Esophagus (tissue), 2 donors: ENCODE results near the gene GLP2R. TPM values are rescaled to one million over a fixed set of nuclear protein-coding genes. Genes with fewer than 3 reads are reported as not detected.

ENCODE experiments used
- H3K27ac ChIP-seq, 2 donors: one replicate each; pipeline ENCODE4 v1.5.1; 2013; ENCODE audit warnings: low read depth in 2 of 2, mild to moderate bottlenecking in 2 of 2, inconsistent platforms in 1 of 2, low read length in 1 of 2, moderate library complexity in 1 of 2
- H3K27me3 ChIP-seq, 2 donors: one replicate each; pipeline ENCODE4 v1.6.1; 2013; ENCODE audit warnings: low read length in 2 of 2, control low read depth in 1 of 2, mild to moderate bottlenecking in 1 of 2; ENCODE audit not compliant: insufficient read depth in 2 of 2, control insufficient read depth in 1 of 2
- H3K36me3 ChIP-seq, 2 donors: one replicate each; pipeline ENCODE4 v1.6.1; 2013; ENCODE audit warnings: low read length in 1 of 2; ENCODE audit not compliant: control insufficient read depth in 2 of 2, insufficient read depth in 2 of 2
- H3K4me1 ChIP-seq, 2 donors: one replicate each; pipeline ENCODE4 v1.6.1; 2013; ENCODE audit warnings: low read length in 1 of 2; ENCODE audit not compliant: control insufficient read depth in 2 of 2, insufficient read depth in 2 of 2
- H3K4me3 ChIP-seq, 2 donors: one replicate each; pipeline ENCODE4 v1.5.1; 2013; ENCODE audit warnings: low read length in 2 of 2, mild to moderate bottlenecking in 2 of 2, low read depth in 1 of 2, moderate library complexity in 1 of 2
- H3K9me3 ChIP-seq, 2 donors: one replicate each; pipeline ENCODE4 v1.6.1; 2013; ENCODE audit warnings: mild to moderate bottlenecking in 2 of 2, low read depth in 1 of 2, low read length in 1 of 2, moderate library complexity in 1 of 2; ENCODE audit not compliant: control insufficient read depth in 2 of 2, insufficient read depth in 1 of 2
- WGBS, 2 donors: extraction: QIAGEN DNeasy Blood & Tissue Kit; methylation state at CpG; one replicate each; pipeline ENCODE4 v1.1.7; 2013; 5-methylcytosine and 5-hydroxymethylcytosine counted together
- polyA plus RNA-seq, 2 donors: library from polyadenylated mRNA; stranded (reverse); fragments of 200-250 nt; gene quantifications; one replicate each; pipeline ENCODE4 v1.2.3, GENCODE V29; 2013
- donor health status: healthy with polysubstance abuse.
- donor health status: Bipolar disorder and iron deficiency.

GLP2R gene
- polyA plus RNA-seq, 2 donors: 0.15 to 0.18 TPM

- no peaks in the 10 kb centered on the region for H3K27me3 ChIP-seq
- no peak overlapping the region for H3K27ac ChIP-seq
- H3K4me3 ChIP-seq: no peak overlapping the region
- 80 to 82% methylated on average over 5 of the region's 5 CpGs for WGBS, 2 donors
- no peaks in the 10 kb centered on the region for H3K4me1 ChIP-seq
- no peaks in the 10 kb centered on the region for H3K36me3 ChIP-seq
- H3K9me3 ChIP-seq: no peaks in the 10 kb centered on the region
Measured at GRCh38 chr17:9811086-9811485, 14.6 kb upstream of the GLP2R start.

DNA sequence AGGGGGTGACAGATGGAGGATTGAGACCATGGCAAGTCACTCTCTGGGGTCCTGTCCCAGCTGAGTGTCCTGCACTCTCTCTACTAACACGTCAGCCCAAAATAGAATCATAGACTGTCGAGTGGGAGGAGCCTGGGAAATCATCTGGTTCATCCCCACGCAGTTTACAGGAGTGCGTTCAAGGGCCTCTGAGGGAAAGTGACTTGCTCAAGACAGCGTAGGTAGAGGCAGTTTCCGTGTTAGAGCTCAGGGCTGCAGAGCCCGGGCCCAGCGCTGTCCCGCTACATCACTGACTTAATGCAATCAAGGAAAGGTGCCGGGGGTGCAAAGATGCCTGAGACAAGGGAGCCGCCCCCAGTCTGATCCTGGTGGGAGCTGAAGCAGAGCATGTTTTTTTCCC, 14.2 kb upstream of the GLP2R start:
- H3K4me1 ChIP-seq: no peaks in the 10 kb centered on the region
- no peak overlapping the region for H3K27ac ChIP-seq
- H3K36me3 ChIP-seq: no peaks in the 10 kb centered on the region
- 61 to 70% methylated on average over 11 of the region's 11 CpGs for WGBS, 2 donors
- H3K27me3 ChIP-seq: no peaks in the 10 kb centered on the region
- no peaks in the 10 kb centered on the region for H3K9me3 ChIP-seq
- no peak overlapping the region for H3K4me3 ChIP-seq

DNA sequence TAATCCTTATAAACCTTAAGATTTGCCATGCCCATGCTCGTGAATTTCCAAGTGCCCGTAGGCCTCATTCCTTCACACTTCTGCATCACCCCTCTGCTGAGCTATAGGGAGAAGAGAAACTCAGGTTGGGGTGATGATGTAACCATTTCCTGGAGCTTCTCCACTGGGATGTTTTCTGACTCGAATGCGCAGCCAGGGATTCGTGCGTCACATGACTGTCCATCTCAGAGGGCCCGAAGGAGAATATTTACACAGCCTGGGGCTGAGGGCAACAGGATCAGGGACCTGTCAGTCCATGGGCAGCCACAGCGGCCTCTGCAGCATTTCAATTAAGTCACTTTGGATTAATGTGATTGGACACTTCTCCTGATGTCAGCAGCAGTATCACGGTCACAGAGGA, 12.6 kb upstream of the GLP2R start:
- Histone ChIP-seq H3K9me3 (no peaks in the 10 kb centered on the region), H3K27me3 (no peaks in the 10 kb centered on the region), H3K4me3 (no peak overlapping the region), H3K36me3 (no peaks in the 10 kb centered on the region), H3K4me1 (no peaks in the 10 kb centered on the region), H3K27ac (no peak overlapping the region)
- 62 to 70% methylated on average over 9 of the region's 9 CpGs for WGBS, 2 donors

- 66 to 76% methylated on average over 14 of the region's 14 CpGs for WGBS, 2 donors
- H3K27ac ChIP-seq: no peak overlapping the region
Measured at GRCh38 chr17:9814337-9814945, 11.3 kb upstream of the GLP2R start.

GRCh38 chr17:9816472-9816871, 9.3 kb upstream of the GLP2R start:
- Histone ChIP-seq H3K4me3 (no peak overlapping the region), H3K27me3 (no peaks in the 10 kb centered on the region), H3K36me3 (no peaks in the 10 kb centered on the region), H3K27ac (no peak overlapping the region), H3K4me1 (no peaks in the 10 kb centered on the region), H3K9me3 (no peaks in the 10 kb centered on the region)
- WGBS, 2 donors: 81 to 85% methylated on average over 10 of the region's 10 CpGs

More at GRCh38 chr17:9814337-9814945, 11.3 kb upstream of the GLP2R start:
- Histone ChIP-seq H3K36me3 (no peaks in the 10 kb centered on the region), H3K4me3 (no peak overlapping the region), H3K27me3 (no peaks in the 10 kb centered on the region), H3K4me1 (no peaks in the 10 kb centered on the region), H3K9me3 (no peaks in the 10 kb centered on the region)

DNA sequence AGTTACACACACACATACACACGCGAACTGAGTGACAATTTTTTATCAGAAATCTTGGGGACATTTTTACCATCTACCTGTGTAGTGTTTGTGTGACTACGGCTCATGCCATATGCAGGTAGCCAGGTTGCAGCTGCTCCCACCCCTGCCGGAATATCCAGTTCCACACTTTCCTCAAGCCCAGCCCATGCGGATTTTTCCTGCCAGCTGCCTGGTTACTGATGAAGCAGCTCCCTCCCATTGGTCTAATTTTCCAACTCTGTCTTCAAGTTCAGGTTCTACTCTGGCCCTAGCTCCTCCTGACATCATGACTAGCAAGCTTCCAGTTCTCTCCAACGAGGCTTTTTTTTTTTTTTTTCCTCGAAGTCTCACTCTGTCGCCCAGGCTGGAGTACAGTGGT, 8.6 kb upstream of the GLP2R start:
- Histone ChIP-seq H3K27ac (no peak overlapping the region), H3K4me3 (no peak overlapping the region), H3K4me1 (no peaks in the 10 kb centered on the region), H3K9me3 (no peaks in the 10 kb centered on the region), H3K27me3 (no peaks in the 10 kb centered on the region), H3K36me3 (no peaks in the 10 kb centered on the region)
- WGBS, 2 donors: 40 to 44% methylated on average over 8 of the region's 8 CpGs

DNA sequence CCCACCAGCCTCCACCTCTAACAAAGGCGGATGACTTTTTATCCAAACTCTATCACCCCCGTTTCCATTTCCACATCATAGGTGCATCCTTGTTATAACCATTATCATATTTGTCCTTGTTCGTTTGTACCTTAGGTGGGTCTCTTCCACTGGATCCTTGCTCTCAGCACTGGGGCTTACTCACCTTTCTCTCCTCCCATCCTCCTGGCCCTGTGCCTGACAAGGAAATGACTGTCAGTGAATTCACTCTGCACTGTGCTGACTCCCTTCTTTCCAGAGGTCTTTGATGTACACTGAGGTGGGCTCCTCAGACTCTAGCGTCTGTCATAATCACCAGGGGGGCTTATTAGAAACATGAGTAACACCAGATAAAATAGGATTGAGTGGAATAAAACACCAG, 7.0 kb upstream of the GLP2R start:
- no peaks in the 10 kb centered on the region for H3K4me1 ChIP-seq
- WGBS, 2 donors: 59 to 74% methylated on average over 4 of the region's 4 CpGs

DNA sequence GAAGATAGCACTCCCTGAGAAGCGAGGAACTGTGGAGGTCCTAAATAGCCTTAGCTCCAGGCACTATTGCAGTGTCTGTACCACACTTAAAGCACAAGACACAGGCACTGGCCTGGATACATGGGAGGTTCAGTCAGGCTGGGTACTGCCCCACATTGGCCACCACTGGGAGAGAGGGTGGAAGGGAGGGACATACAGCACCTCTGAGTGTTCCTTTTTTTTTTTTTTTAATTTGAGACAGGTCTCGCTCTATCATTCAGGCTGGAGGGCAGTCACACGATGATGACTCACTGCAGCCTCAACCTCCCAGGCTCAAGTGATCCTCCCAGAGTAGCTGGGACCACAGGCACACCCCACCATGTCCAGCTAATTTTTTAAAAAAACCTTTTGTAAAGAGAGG, 5.3 kb upstream of the GLP2R start:
- WGBS, 2 donors: 59 to 87% methylated on average over 3 of the region's 3 CpGs

More for the DNA sequence above, 7.0 kb upstream of the GLP2R start:
- H3K36me3 ChIP-seq: no peaks in the 10 kb centered on the region
- H3K9me3 ChIP-seq: no peaks in the 10 kb centered on the region
- no peak overlapping the region for H3K4me3 ChIP-seq
- no peaks in the 10 kb centered on the region for H3K27me3 ChIP-seq
- no peak overlapping the region for H3K27ac ChIP-seq

GRCh38 chr17:9821921-9822320, 3.8 kb upstream of the GLP2R start, which contains the start of gene GSG1L2:
Gene GSG1L2, minus strand, starts transcription at chr17:9822079. Its CDS starts 8 bp downstream, at chr17:9822071.
- Histone ChIP-seq H3K36me3 (no peaks in the 10 kb centered on the region), H3K27me3 (no peaks in the 10 kb centered on the region), H3K4me3 (no peak within 1 kb of the TSS), H3K4me1 (peaks cover 0 to 2% of the 10 kb centered on the region in 2 donors), H3K9me3 (no peaks in the 10 kb centered on the region), H3K27ac (no peak within 1 kb of the TSS)
- WGBS, 2 donors: 68 to 69% methylated on average over 15 of the region's 15 CpGs

More for the DNA sequence above, 5.3 kb upstream of the GLP2R start:
- Histone ChIP-seq H3K4me3 (no peak overlapping the region), H3K4me1 (peaks cover 0 to 2% of the 10 kb centered on the region in 2 donors), H3K9me3 (no peaks in the 10 kb centered on the region), H3K27me3 (no peaks in the 10 kb centered on the region), H3K36me3 (no peaks in the 10 kb centered on the region), H3K27ac (no peak overlapping the region)

GRCh38 chr17:9824094-9824493, 1.6 kb upstream of the GLP2R start:
- WGBS, 2 donors: 58 to 61% methylated on average over 4 of the region's 4 CpGs
- Histone ChIP-seq H3K36me3 (no peaks in the 10 kb centered on the region), H3K9me3 (no peaks in the 10 kb centered on the region), H3K4me1 (peaks cover 0 to 2% of the 10 kb centered on the region in 2 donors), H3K27ac (no peak overlapping the region), H3K27me3 (no peaks in the 10 kb centered on the region), H3K4me3 (no peak overlapping the region)
